ENCODE measurements around the gene BTBD16. TPM values are rescaled to one million over a fixed set of nuclear protein-coding genes. Genes with fewer than 3 reads are reported as not detected.

The BTBD16 gene
- total and polyA plus RNA-seq, 10 of the 15 experiments (the other 5 are each of a cell fraction or from before 2014, with no cell fraction given), result 0.11 TPM; not detected in 9

GRCh38 chr10:122301811-122302115 is 30.7 kb downstream of the BTBD16 start:
- Histone ChIP-seq H3K4me3 (no peak overlapping the region), H3K4me1 (ENCODE audit: control insufficient read depth, insufficient read depth, low read length) (peaks cover under 1% of the 10 kb centered on the region), H3K79me2 (ENCODE audit: control insufficient read depth, insufficient read depth, low read length) (no peaks in the 10 kb centered on the region), H3K9ac (ENCODE audit: control insufficient read depth, insufficient read depth, low read length) (no peak overlapping the region), H4K20me1 (ENCODE audit: control insufficient read depth, insufficient read depth) (no peaks in the 10 kb centered on the region), H3K9me3 (replicated peaks; ENCODE audit: control insufficient read depth, insufficient read depth, low read length) (peaks cover 6% of the 10 kb centered on the region; the same call in 1 of the 3 replicates), H3K27me3 (replicated peaks in 1 of 2; ENCODE audit: control insufficient read depth in 2 of 2, insufficient read depth in 2 of 2, low read length in 1 of 2) (no peaks in the 10 kb centered on the region), H3K4me2 (ENCODE audit: control insufficient read depth, insufficient read depth) (no peak overlapping the region), H2AFZ (ENCODE audit: control insufficient read depth, low read depth, low read length) (no peak overlapping the region), H3K27ac (ENCODE audit: control insufficient read depth, insufficient read depth) (no peak overlapping the region), H3K36me3 (ENCODE audit: control insufficient read depth in 2 of 2, insufficient read depth in 2 of 2, low read length in 1 of 2) (no peaks in the 10 kb centered on the region)
- ChIA-PET POLR2A (no interaction called here), SMC1A (ENCODE audit: uncharacterized antibody, unreplicated experiment) (interaction anchor here (3.9 kb wide), 1 partner anchor 133 kb away, joined by 21 read pairs; no protein-coding TSS in a partner anchor), CTCF (interaction anchor here (0.7 to 3.2 kb wide), 4 partner anchors 27 to 138 kb away, joined by 3 to 26 read pairs (median 4); no protein-coding TSS in a partner anchor), RAD21 (ENCODE audit: unreplicated experiment) (interaction anchor here (1.0 to 2.1 kb wide), 3 partner anchors 10 to 263 kb away, joined by 3 to 14 read pairs (median 4); no protein-coding TSS in a partner anchor)
- no TSS peak for BruUV-seq (replicated peaks)
- no peak for ATAC-seq
- intact Hi-C loops (cut with micrococcal nuclease; ENCODE audit: unreplicated experiment) (no loop called here), in situ Hi-C loops (cut with MboI) (no loop called here)
- no peak for DNase-seq (ENCODE audit: low read depth, low spot score)
- FAIRE-seq, result no peak
- TF ChIP-seq JUND (IDR thresholded peaks at IDR 0.05; ENCODE audit: low read depth, low read length), result no peak
- TF ChIP-seq DPF2 (IDR thresholded peaks at IDR 0.05), result no peak
- TF ChIP-seq RFX5 (IDR thresholded peaks at IDR 0.05; ENCODE audit: low read depth, low read length), result no peak
- no peak for TF ChIP-seq MYC (IDR thresholded peaks at IDR 0.05; ENCODE audit: insufficient read depth, insufficient read length, insufficient replicate concordance, low read length, severe bottlenecking)
- no peak for TF ChIP-seq STAT3 (IDR thresholded peaks at IDR 0.05; ENCODE audit: low read depth, low read length)
- no peak for TF ChIP-seq E2F4 (IDR thresholded peaks at IDR 0.05; ENCODE audit: low read depth, low read length)
- no peak for TF ChIP-seq IKZF1 (conservative IDR thresholded peaks at IDR 0.05)
- no peak for TF ChIP-seq JUNB (IDR thresholded peaks at IDR 0.05)
- no peak for TF ChIP-seq EGR1 (IDR thresholded peaks at IDR 0.05; ENCODE audit: borderline replicate concordance in 1 of 2, low read depth in 2 of 2, low read length in 2 of 2)
- WGBS (ENCODE audit: insufficient coverage, insufficient replicate concordance, low lambda C conversion rate, missing lambda C conversion rate), result 13% methylated on average over 7 of the region's 7 CpGs
